Peyer's patch (tissue), 4 donors: ENCODE measurements around the gene CTNND1. TPM values are rescaled to one million over a fixed set of nuclear protein-coding genes. Genes with fewer than 3 reads are reported as not detected.
A peak's percentile ranks its signal among the peaks of the same experiment; 100 is the strongest.
"Not testable (repeated sequence)": the region's sequence is repeated elsewhere in the genome, so short reads cannot be mapped to it uniquely, and the experiment has no call there.

Source experiments
- DNase-seq, 3 donors: peaks; one replicate each; pipeline ENCODE4 v3.0.0-alpha.2; 2017 to 2019
- H3K27ac ChIP-seq, 4 donors: fragments of 200-600 bp; sonication (generic); one replicate each; pipeline ENCODE4 v1.5.1; 2016 to 2019
- H3K27me3 ChIP-seq, 2 donors: fragments of 200-600 bp; sonication (generic); one replicate each; pipeline ENCODE4 v1.5.1; 2019
- H3K36me3 ChIP-seq, 3 donors: fragments of 200-600 bp; sonication (generic); one replicate each; pipeline ENCODE4 v1.5.1; 2016 to 2019
- H3K4me1 ChIP-seq, 4 donors: fragments of 200-600 bp; sonication (generic); one replicate each; pipeline ENCODE4 v1.5.1; 2016 to 2019
- H3K4me3 ChIP-seq, 4 donors: fragments of 200-600 bp; sonication (generic); 1 replicate in 3 of 4; 2 replicates in 1 of 4; pipeline ENCODE4 v1.5.1; 2016 to 2019; ENCODE audit warnings: mild to moderate bottlenecking in 1 of 4
- H3K9me3 ChIP-seq, 4 donors: fragments of 200-600 bp; sonication (generic); one replicate each; pipeline ENCODE4 v1.5.1; 2016 to 2019; ENCODE audit warnings: mild to moderate bottlenecking in 1 of 4
- POLR2A ChIP-seq, 2 donors: fragments of 450-650 bp; IDR thresholded peaks; one replicate each; pipeline ENCODE4 v1.5.1; 2017; ENCODE audit warnings: antibody characterized with exemption in 2 of 2, mild to moderate bottlenecking in 2 of 2, moderate library complexity in 2 of 2
- total RNA-seq, 4 donors: library from RNA; depleted of rRNA; stranded (reverse); fragments of >200 nt; gene quantifications; one replicate each; pipeline ENCODE4 v1.1.0, GENCODE V29; 2016
- TF ChIP-seq, protein P1 (sequence below), 6 experiments: fragments of 450-650 bp in 4 of 6; fragments of 200-600 bp in 2 of 6; sonication (generic) in 1 of 6; IDR thresholded peaks; one replicate each; pipeline ENCODE4 v1.5.1; 2017 to 2019; ENCODE audit warnings: antibody characterized with exemption in 6 of 6, mild to moderate bottlenecking in 3 of 6, moderate library complexity in 1 of 6

CTNND1 gene, protein sequence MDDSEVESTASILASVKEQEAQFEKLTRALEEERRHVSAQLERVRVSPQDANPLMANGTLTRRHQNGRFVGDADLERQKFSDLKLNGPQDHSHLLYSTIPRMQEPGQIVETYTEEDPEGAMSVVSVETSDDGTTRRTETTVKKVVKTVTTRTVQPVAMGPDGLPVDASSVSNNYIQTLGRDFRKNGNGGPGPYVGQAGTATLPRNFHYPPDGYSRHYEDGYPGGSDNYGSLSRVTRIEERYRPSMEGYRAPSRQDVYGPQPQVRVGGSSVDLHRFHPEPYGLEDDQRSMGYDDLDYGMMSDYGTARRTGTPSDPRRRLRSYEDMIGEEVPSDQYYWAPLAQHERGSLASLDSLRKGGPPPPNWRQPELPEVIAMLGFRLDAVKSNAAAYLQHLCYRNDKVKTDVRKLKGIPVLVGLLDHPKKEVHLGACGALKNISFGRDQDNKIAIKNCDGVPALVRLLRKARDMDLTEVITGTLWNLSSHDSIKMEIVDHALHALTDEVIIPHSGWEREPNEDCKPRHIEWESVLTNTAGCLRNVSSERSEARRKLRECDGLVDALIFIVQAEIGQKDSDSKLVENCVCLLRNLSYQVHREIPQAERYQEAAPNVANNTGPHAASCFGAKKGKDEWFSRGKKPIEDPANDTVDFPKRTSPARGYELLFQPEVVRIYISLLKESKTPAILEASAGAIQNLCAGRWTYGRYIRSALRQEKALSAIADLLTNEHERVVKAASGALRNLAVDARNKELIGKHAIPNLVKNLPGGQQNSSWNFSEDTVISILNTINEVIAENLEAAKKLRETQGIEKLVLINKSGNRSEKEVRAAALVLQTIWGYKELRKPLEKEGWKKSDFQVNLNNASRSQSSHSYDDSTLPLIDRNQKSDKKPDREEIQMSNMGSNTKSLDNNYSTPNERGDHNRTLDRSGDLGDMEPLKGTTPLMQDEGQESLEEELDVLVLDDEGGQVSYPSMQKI
- 100 to 1,000 TPM; 205 to 366 (median 346) TPM for total RNA-seq

DNA sequence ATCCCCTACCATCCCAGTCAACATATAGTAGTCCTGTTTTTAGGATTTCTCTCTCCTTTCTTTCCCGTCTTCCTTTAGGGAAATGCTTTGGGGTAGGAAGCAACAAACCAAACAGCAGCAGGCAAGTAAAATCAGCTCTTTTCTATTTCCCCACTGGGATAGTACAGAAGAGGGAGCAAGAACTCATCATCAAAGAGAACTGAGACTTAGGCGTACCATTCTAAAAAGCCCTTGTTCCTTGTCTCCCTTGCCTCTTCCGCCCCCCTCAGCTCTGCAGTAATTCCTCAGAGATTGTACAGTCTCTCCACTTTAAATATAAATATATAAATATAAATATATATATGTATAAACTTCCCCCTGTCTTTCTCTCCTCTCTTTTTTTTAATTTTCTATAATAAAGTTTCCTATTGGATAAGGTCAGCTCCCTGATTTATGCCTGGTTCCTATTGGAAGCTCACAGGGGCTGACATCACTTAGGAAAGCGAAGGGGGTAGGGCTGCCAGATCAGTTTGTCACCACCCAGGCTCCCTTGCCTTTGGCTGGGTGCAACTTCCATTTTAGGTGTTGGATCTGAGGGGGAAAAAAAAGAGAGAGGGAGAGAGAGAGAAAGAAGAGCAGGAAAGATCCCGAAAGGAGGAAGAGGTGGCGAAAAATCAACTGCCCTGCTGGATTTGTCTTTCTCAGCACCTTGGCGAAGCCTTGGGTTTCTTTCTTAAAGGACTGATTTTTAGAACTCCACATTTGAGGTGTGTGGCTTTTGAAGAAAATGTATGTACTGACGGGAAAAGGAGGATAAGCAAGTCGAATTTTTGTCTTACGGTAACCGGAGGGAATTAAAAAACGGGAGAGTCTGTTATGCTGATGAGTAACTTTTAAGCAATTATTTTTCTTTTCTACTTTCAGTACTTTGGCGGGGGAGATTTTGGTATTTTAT lies at the start of gene CTNND1:
Gene CTNND1 (plus strand): TSS at position 502 of the 934 bp plus-strand sequence. CDS start 29,677 bp downstream, outside the sequence.
- no peaks in the 10 kb centered on the region for H3K27me3 ChIP-seq
- peaks cover 0 to 19% (median 0%) of the 10 kb centered on the region in 4 donors for H3K4me1 ChIP-seq
- peak within 1 kb of the TSS; percentile 25 to 63 (median 52) for H3K4me3 ChIP-seq
- TF ChIP-seq, protein P1, sequence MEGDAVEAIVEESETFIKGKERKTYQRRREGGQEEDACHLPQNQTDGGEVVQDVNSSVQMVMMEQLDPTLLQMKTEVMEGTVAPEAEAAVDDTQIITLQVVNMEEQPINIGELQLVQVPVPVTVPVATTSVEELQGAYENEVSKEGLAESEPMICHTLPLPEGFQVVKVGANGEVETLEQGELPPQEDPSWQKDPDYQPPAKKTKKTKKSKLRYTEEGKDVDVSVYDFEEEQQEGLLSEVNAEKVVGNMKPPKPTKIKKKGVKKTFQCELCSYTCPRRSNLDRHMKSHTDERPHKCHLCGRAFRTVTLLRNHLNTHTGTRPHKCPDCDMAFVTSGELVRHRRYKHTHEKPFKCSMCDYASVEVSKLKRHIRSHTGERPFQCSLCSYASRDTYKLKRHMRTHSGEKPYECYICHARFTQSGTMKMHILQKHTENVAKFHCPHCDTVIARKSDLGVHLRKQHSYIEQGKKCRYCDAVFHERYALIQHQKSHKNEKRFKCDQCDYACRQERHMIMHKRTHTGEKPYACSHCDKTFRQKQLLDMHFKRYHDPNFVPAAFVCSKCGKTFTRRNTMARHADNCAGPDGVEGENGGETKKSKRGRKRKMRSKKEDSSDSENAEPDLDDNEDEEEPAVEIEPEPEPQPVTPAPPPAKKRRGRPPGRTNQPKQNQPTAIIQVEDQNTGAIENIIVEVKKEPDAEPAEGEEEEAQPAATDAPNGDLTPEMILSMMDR (IDR thresholded peaks at IDR 0.05), result peak in 2 of 6 experiments; percentile 14 to 17
- peak; percentile 86 to 97 for TF ChIP-seq POLR2A (IDR thresholded peaks at IDR 0.05)
- H3K36me3 ChIP-seq, result no peaks in the 10 kb centered on the region
- DNase-seq, result peak; percentile 48 to 90 (median 81)
- H3K27ac ChIP-seq, result peak within 1 kb of the TSS; percentile 32 to 97 (median 86)
- H3K9me3 ChIP-seq, result no peaks in the 10 kb centered on the region

DNA sequence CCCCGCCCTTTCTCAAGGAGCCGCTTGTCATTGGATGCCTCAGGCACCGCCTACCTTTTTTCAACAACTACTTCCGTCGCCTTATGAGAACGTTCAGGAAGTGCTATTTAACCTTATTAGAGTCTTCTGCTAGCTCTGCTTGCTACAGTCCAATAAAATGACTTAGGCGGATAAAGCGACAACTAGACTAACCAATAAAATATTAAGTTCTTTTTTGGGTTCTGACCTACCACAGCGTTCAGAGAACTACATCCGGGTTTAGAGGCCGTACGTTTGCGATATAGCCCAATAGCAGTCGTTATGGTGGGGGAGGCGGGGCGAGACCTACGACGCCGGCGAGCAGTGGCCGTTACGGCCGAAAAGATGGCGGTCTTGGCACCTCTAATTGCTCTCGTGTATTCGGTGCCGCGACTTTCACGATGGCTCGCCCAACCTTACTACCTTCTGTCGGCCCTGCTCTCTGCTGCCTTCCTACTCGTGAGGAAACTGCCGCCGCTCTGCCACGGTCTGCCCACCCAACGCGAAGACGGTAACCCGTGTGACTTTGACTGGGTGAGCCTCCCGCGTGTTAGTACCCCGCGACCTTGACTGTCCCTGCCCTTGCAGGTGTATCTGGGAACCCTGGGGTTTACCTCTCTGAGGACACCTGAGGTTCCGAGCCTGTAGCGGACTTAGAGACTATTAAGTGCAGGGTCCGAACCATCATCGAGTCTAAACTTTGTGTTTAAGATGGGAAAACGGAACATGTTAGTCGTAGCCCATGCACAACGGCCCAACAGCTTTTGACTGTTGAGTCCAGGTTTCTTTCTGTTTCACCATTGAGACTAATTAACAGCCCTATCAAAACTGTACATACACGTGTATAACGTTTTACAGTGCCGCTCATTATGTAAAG lies 49.1 kb upstream of the CTNND1 start, which contains the start of gene TMX2:
Gene TMX2 (plus strand): TSS at position 338 of the 895 bp plus-strand sequence. CDS start 26 bp downstream, at position 364.
- peak within 1 kb of the TSS; percentile 80 to 95 (median 90) for H3K27ac ChIP-seq
- DNase-seq, result peak; percentile 91 to 97 (median 93)
- no peaks in the 10 kb centered on the region for H3K9me3 ChIP-seq
- peak; percentile 37 to 53 for TF ChIP-seq POLR2A (IDR thresholded peaks at IDR 0.05)
- TF ChIP-seq, protein P1 (IDR thresholded peaks at IDR 0.05), result no peak
- no peaks in the 10 kb centered on the region for H3K36me3 ChIP-seq
- H3K27me3 ChIP-seq, result no peaks in the 10 kb centered on the region
- peak within 1 kb of the TSS; percentile 84 to 94 (median 90) for H3K4me3 ChIP-seq
- H3K4me1 ChIP-seq, result peaks cover 3 to 32% (median 15%) of the 10 kb centered on the region in 4 donors

DNA sequence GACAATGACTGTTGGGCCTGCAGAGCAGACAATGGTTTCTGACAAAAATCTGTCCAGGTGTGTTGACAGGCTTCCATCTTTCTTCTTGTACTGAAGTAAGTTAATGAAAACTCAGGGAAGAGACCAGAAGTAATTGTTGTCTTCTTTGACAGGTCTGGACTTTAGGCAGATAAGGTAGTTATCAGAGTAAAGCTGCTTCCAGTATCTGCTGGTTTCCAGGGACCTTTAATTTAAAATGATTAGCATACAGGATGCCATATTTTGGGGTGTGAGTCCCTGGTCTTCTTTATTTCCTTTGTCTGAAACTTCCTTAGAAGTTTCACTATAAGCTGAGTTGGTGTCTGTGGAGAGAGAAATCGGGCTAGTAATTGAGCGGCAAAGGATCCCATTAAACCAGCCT lies 47.8 kb upstream of the CTNND1 start:
- no peak for DNase-seq
- no peaks in the 10 kb centered on the region for H3K36me3 ChIP-seq

DNA sequence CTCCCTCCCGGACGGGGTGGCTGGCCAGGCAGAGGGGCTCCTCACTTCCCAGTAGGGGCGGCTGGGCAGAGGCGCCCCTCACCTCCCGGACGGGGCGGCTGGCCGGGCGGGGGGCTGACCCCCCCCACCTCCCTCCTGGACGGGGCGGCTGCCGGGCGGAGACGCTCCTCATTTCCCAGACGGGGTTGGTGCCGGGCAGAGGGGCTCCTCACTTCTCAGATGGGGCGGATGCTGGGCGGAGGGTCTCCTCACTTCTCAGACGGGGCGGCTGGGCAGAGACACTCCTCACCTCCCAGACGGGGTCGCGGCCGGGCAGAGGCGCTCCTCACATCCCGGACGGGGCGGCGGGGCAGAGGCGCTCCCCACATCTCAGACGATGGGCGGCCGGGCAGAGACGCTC lies 44.9 kb upstream of the CTNND1 start:
- not testable (repeated sequence) for H3K36me3 ChIP-seq, H3K4me3 ChIP-seq, H3K9me3 ChIP-seq, H3K27me3 ChIP-seq, DNase-seq, H3K27ac ChIP-seq
- H3K4me1 ChIP-seq, result peaks cover 0 to 21% (median 11%) of the 10 kb centered on the region in 4 donors

More for the DNA sequence above, 47.8 kb upstream of the CTNND1 start:
- Histone ChIP-seq H3K4me1 (peaks cover 3 to 32% (median 15%) of the 10 kb centered on the region in 4 donors), H3K27ac (no peak overlapping the region), H3K9me3 (no peaks in the 10 kb centered on the region), H3K27me3 (no peaks in the 10 kb centered on the region), H3K4me3 (peak overlapping the region; percentile 84 to 94 (median 90))
- TF ChIP-seq, protein P1 (IDR thresholded peaks at IDR 0.05), result no peak
- TF ChIP-seq POLR2A (IDR thresholded peaks at IDR 0.05), result no peak

DNA sequence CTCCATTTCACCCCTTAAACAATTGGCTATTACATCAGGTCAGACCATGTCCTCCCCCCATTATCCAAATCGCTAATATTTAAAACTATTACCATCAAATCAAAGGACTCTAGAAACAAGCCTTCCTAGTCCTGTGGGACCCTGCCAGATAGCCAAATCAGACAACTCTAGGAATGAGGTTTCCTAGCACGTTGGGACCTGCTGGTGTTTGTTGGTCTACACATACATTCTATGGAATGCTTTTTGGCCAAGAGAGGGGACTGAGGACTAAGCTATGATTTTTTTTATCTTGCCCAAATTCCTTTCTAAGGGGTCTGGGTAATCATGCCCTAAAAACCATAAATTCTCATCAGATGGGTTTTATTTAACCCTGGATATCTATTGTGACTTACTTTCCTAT lies 34.4 kb upstream of the CTNND1 start:
- H3K9me3 ChIP-seq, result no peaks in the 10 kb centered on the region
- DNase-seq, result no peak
- H3K4me3 ChIP-seq, result no peak overlapping the region
- peaks cover 0 to 8% (median 0%) of the 10 kb centered on the region in 3 donors for H3K36me3 ChIP-seq
- no peaks in the 10 kb centered on the region for H3K27me3 ChIP-seq
- peaks cover 0 to 4% (median 0%) of the 10 kb centered on the region in 4 donors for H3K4me1 ChIP-seq
- TF ChIP-seq POLR2A (IDR thresholded peaks at IDR 0.05), result no peak
- TF ChIP-seq, protein P1 (IDR thresholded peaks at IDR 0.05), result no peak
- no peak overlapping the region for H3K27ac ChIP-seq
